Measurements from ENCODE around the gene SMIM35.

The SMIM35 gene

GRCh38 chr11:118078911-118079411, 7.8 kb downstream of the SMIM35 start:
- no peak for DNase-seq (ENCODE audit: low read depth, low spot score)
- ChIA-PET POLR2A (no interaction called here), CTCF (no interaction called here)
- H3K4me3 ChIP-seq (ENCODE audit: low read depth, low read length) = no peak overlapping the region
- no peak for TF ChIP-seq CTCF (IDR thresholded peaks at IDR 0.05; ENCODE audit: insufficient read depth, low read length, missing control alignments)

GRCh38 chr11:118076754-118077281, 9.9 kb downstream of the SMIM35 start, which contains the start of gene TMPRSS4:
Gene TMPRSS4, plus strand, starts transcription at chr11:118077078. Its CDS starts 225 bp downstream, at chr11:118077303.
- CTCF ChIA-PET = no interaction called here
- POLR2A ChIA-PET = no interaction called here
- no peak for TF ChIP-seq CTCF (IDR thresholded peaks at IDR 0.05; ENCODE audit: insufficient read depth, low read length, missing control alignments)
- no peak within 1 kb of the TSS for H3K4me3 ChIP-seq (ENCODE audit: low read depth, low read length)
- DNase-seq (ENCODE audit: low read depth, low spot score) = no peak

GRCh38 chr11:118074785-118075184, 12.0 kb downstream of the SMIM35 start:
- H3K4me3 ChIP-seq (ENCODE audit: low read depth, low read length) = no peak overlapping the region
- CTCF ChIA-PET = no interaction called here
- TF ChIP-seq CTCF (IDR thresholded peaks at IDR 0.05; ENCODE audit: insufficient read depth, low read length, missing control alignments) = no peak
- POLR2A ChIA-PET = no interaction called here
- no peak for DNase-seq (ENCODE audit: low read depth, low spot score)

- H3K4me3 ChIP-seq (ENCODE audit: low read depth, low read length) = no peak overlapping the region
- POLR2A ChIA-PET = no interaction called here
- DNase-seq (ENCODE audit: low read depth, low spot score) = no peak
- CTCF ChIA-PET = interaction anchor here (0.9 kb wide), 1 partner anchor 20 kb away, joined by 3 read pairs; no protein-coding TSS in a partner anchor
- no peak for TF ChIP-seq CTCF (IDR thresholded peaks at IDR 0.05; ENCODE audit: insufficient read depth, low read length, missing control alignments)
These were observed 12.6 kb downstream of the SMIM35 start for GRCh38 chr11:118074091-118074685.

GRCh38 chr11:118073554-118073953, 13.2 kb downstream of the SMIM35 start:
- ChIA-PET POLR2A (no interaction called here), CTCF (interaction anchor here (0.9 kb wide), 1 partner anchor 20 kb away, joined by 3 read pairs; no protein-coding TSS in a partner anchor)
- no peak for DNase-seq (ENCODE audit: low read depth, low spot score)

More at GRCh38 chr11:118073554-118073953, 13.2 kb downstream of the SMIM35 start:
- no peak overlapping the region for H3K4me3 ChIP-seq (ENCODE audit: low read depth, low read length)
- TF ChIP-seq CTCF (IDR thresholded peaks at IDR 0.05; ENCODE audit: insufficient read depth, low read length, missing control alignments) = no peak
